SK-N-MC (cell line): ENCODE data around the gene R3HCC1L.
"Not testable (repeated sequence)": the region's sequence is repeated elsewhere in the genome, so short reads cannot be mapped to it uniquely, and the experiment has no call there.

Source experiments
- DNase-seq: peaks from one replicate; pipeline ENCODE4 v3.0.0-alpha.2; 2011; ENCODE audit warnings: low read depth, low spot score
- H3K27ac ChIP-seq: fragments of 200-600 bp; sonication (generic); 2 replicates; pipeline ENCODE4 v1.5.1; 2016; ENCODE audit warnings: mixed run types
- H3K36me3 ChIP-seq: fragments of 200-600 bp; sonication (generic); 2 replicates; pipeline ENCODE4 v1.6.1; 2017; ENCODE audit warnings: antibody characterized with exemption, low read length, mixed read lengths; ENCODE audit not compliant: insufficient read depth
- H3K4me3 ChIP-seq: fragments of 200-600 bp; sonication (generic); 2 replicates; pipeline ENCODE4 v1.5.1; 2016
- H3K9ac ChIP-seq: fragments of 200-600 bp; sonication (generic); 2 replicates; pipeline ENCODE4 v1.8.0; 2017; ENCODE audit warnings: mixed run types, mixed read lengths; ENCODE audit not compliant: insufficient read length
- H3K9me3 ChIP-seq: fragments of 200-600 bp; sonication (generic); 2 replicates; pipeline ENCODE4 v1.6.1; 2017; ENCODE audit warnings: low read depth, mild to moderate bottlenecking, antibody characterized with exemption, low read length, moderate library complexity, mixed read lengths
- EZH2 ChIP-seq: fragments of 200-600 bp; sonication (generic); IDR thresholded peaks from one replicate; pipeline ENCODE4 v1.6.1; 2017; ENCODE audit warnings: antibody characterized with exemption
- FOXP2 ChIP-seq: optimal IDR thresholded peaks from 2 replicates; pipeline ENCODE3; 2011; ENCODE audit warnings: mild to moderate bottlenecking, moderate library complexity; ENCODE audit not compliant: insufficient read depth; ENCODE audit errors: extremely low read length, control extremely low read depth
- POLR2AphosphoS5 ChIP-seq: IDR thresholded peaks from 2 replicates; pipeline ENCODE4 v1.6.1; 2012; ENCODE audit warnings: mild to moderate bottlenecking, low read depth, low read length, borderline replicate concordance

R3HCC1L gene

GRCh38 chr10:98139431-98139830, 5.0 kb downstream of the R3HCC1L start:
- H3K9ac ChIP-seq = no peak overlapping the region

GRCh38 chr10:98141484-98142073, 7.1 kb downstream of the R3HCC1L start:
- TF ChIP-seq FOXP2 (no peak), POLR2AphosphoS5 (no peak), EZH2 (no peak)
- Histone ChIP-seq H3K9ac (no peak overlapping the region), H3K9me3 (no peaks in the 10 kb centered on the region), H3K27ac (no peak overlapping the region), H3K4me3 (no peak overlapping the region), H3K36me3 (no peaks in the 10 kb centered on the region)
- no peak for DNase-seq

More at GRCh38 chr10:98139431-98139830, 5.0 kb downstream of the R3HCC1L start:
- no peaks in the 10 kb centered on the region for H3K9me3 ChIP-seq
- H3K36me3 ChIP-seq = no peaks in the 10 kb centered on the region
- H3K27ac ChIP-seq = no peak overlapping the region
- TF ChIP-seq EZH2 (no peak), POLR2AphosphoS5 (no peak), FOXP2 (no peak)
- H3K4me3 ChIP-seq = no peak overlapping the region
- DNase-seq = no peak

- no peak overlapping the region for H3K9ac ChIP-seq
- no peaks in the 10 kb centered on the region for H3K36me3 ChIP-seq
- no peak for TF ChIP-seq POLR2AphosphoS5
- no peak for TF ChIP-seq EZH2
- TF ChIP-seq FOXP2 = no peak
- DNase-seq = no peak
- H3K4me3 ChIP-seq = no peak overlapping the region
- no peak overlapping the region for H3K27ac ChIP-seq
- no peaks in the 10 kb centered on the region for H3K9me3 ChIP-seq
These were observed 10.5 kb downstream of the R3HCC1L start for GRCh38 chr10:98144985-98145384.

GRCh38 chr10:98149858-98150257, 15.4 kb downstream of the R3HCC1L start:
- no peaks in the 10 kb centered on the region for H3K9me3 ChIP-seq
- H3K36me3 ChIP-seq = no peaks in the 10 kb centered on the region
- H3K9ac ChIP-seq = no peak overlapping the region
- no peak overlapping the region for H3K27ac ChIP-seq
- H3K4me3 ChIP-seq = no peak overlapping the region
- DNase-seq = no peak
- TF ChIP-seq POLR2AphosphoS5 (no peak), FOXP2 (no peak), EZH2 (no peak)

- no peak overlapping the region for H3K27ac ChIP-seq
- DNase-seq = no peak
- TF ChIP-seq FOXP2 (no peak), EZH2 (no peak), POLR2AphosphoS5 (no peak)
- H3K4me3 ChIP-seq = no peak overlapping the region
- no peaks in the 10 kb centered on the region for H3K9me3 ChIP-seq
- H3K9ac ChIP-seq = no peak overlapping the region
- no peaks in the 10 kb centered on the region for H3K36me3 ChIP-seq
These were observed 16.1 kb downstream of the R3HCC1L start for GRCh38 chr10:98150544-98150943.

GRCh38 chr10:98152778-98153177, 18.3 kb downstream of the R3HCC1L start:
- not testable (repeated sequence) for DNase-seq, H3K9ac ChIP-seq, H3K4me3 ChIP-seq, H3K27ac ChIP-seq, H3K36me3 ChIP-seq, H3K9me3 ChIP-seq

- not testable (repeated sequence) for H3K27ac ChIP-seq, DNase-seq, H3K4me3 ChIP-seq, H3K9me3 ChIP-seq, H3K36me3 ChIP-seq, H3K9ac ChIP-seq
These were observed 18.9 kb downstream of the R3HCC1L start for GRCh38 chr10:98153213-98153958.

- Histone ChIP-seq H3K27ac (no peak overlapping the region), H3K36me3 (no peaks in the 10 kb centered on the region), H3K4me3 (no peak overlapping the region), H3K9ac (no peak overlapping the region), H3K9me3 (no peaks in the 10 kb centered on the region)
- TF ChIP-seq POLR2AphosphoS5 (no peak), FOXP2 (no peak)
- no peak for DNase-seq
These were observed 19.6 kb downstream of the R3HCC1L start for GRCh38 chr10:98154076-98154475.

GRCh38 chr10:98158576-98158975, 24.1 kb downstream of the R3HCC1L start:
- no peak overlapping the region for H3K4me3 ChIP-seq
- H3K27ac ChIP-seq = no peak overlapping the region
- no peak for DNase-seq
- H3K36me3 ChIP-seq = no peaks in the 10 kb centered on the region
- TF ChIP-seq FOXP2 = no peak
- H3K9ac ChIP-seq = no peak overlapping the region
- no peaks in the 10 kb centered on the region for H3K9me3 ChIP-seq
